ENCODE measurements around the gene SLC25A17.
"Not testable (repeated sequence)": the region's sequence is repeated elsewhere in the genome, so short reads cannot be mapped to it uniquely, and the experiment has no call there.

The SLC25A17 gene

DNA sequence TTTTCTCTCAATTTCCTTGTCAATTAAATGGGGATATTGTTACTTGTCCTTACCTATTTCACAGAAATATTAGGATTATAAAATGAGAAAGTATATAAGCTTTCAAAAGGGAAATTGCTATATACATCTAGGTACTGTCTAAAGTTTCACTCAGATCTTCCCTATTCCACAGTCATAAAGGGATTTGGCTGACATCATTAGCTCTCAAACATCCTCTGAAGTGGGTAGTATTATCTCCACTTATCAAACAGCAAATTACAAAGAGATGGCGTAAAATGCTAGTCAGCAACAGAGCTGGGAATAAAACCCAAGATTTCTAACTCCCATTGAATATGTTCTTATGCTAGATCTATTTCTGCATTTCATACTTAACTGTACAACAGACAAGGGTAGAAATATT is 50.9 kb downstream of the SLC25A17 start:
- TF ChIP-seq, protein P1, sequence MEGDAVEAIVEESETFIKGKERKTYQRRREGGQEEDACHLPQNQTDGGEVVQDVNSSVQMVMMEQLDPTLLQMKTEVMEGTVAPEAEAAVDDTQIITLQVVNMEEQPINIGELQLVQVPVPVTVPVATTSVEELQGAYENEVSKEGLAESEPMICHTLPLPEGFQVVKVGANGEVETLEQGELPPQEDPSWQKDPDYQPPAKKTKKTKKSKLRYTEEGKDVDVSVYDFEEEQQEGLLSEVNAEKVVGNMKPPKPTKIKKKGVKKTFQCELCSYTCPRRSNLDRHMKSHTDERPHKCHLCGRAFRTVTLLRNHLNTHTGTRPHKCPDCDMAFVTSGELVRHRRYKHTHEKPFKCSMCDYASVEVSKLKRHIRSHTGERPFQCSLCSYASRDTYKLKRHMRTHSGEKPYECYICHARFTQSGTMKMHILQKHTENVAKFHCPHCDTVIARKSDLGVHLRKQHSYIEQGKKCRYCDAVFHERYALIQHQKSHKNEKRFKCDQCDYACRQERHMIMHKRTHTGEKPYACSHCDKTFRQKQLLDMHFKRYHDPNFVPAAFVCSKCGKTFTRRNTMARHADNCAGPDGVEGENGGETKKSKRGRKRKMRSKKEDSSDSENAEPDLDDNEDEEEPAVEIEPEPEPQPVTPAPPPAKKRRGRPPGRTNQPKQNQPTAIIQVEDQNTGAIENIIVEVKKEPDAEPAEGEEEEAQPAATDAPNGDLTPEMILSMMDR (IDR thresholded peaks at IDR 0.05; ENCODE audit: low read depth, low read length), result no peak
- H3K4me3 ChIP-seq (ENCODE audit: low read depth, low read length), result no peak overlapping the region

GRCh38 chr22:40766956-40767355 is 52.2 kb downstream of the SLC25A17 start:
- TF ChIP-seq, protein P1 (IDR thresholded peaks at IDR 0.05; ENCODE audit: low read depth, low read length), result no peak
- H3K4me3 ChIP-seq (ENCODE audit: low read depth, low read length), result no peak overlapping the region

GRCh38 chr22:40764763-40765441 is 54.2 kb downstream of the SLC25A17 start:
- H3K4me3 ChIP-seq (ENCODE audit: low read depth, low read length), result no peak overlapping the region
- TF ChIP-seq, protein P1 (IDR thresholded peaks at IDR 0.05; ENCODE audit: low read depth, low read length), result no peak

DNA sequence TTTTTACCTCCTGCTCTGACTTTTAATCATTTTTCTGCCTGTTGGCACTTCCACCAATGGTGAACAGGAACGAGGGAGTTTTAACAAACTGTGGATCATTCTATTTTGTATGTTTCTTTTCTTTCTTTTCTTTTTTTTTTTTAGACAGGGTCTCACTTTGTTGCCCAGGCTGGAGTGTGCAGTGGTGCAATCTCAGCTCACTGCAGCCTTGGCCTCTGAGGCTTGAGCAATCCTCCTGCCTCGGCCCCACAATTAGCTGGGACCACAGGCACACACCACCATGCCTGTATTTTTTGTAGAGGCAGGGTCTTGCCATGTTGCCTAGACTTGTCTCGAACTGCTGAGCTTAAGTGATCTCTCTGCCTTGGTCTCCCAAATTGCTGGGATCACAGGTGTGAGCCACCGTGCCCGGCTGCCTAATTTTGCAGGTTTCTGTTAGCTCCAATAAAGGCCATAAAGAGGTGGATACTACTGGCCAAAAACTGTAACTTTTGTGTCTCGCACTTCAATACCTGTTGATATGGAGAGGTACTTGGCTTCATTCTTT is 59.8 kb downstream of the SLC25A17 start:
- TF ChIP-seq, protein P1 (IDR thresholded peaks at IDR 0.05; ENCODE audit: low read depth, low read length), result no peak
- H3K4me3 ChIP-seq (ENCODE audit: low read depth, low read length), result no peak overlapping the region

DNA sequence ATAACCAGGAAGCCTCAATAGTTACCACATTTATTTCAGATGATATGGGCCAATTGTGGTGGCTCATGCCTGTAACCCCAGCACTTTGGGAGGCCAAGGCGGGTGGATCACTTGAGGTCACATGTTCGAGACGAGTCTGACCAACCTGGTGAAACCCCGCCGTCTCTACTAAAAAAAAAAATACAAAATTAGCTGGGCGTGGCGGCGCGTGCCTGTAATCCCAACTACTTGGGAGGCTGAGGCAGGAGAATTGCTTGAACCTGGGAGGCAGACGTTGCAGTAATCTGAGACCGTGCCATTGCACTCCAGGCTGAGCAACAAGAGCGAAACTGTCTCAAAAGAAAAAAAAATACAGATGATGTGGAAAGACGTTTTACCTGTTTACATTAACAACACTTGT is 60.3 kb downstream of the SLC25A17 start:
- H3K4me3 ChIP-seq (ENCODE audit: low read depth, low read length), result not testable (repeated sequence)

GRCh38 chr22:40758390-40758789 is 60.8 kb downstream of the SLC25A17 start:
- H3K4me3 ChIP-seq (ENCODE audit: low read depth, low read length), result no peak overlapping the region
- TF ChIP-seq, protein P1 (IDR thresholded peaks at IDR 0.05; ENCODE audit: low read depth, low read length), result no peak

- no peak overlapping the region for H3K4me3 ChIP-seq (ENCODE audit: low read depth, low read length)
- TF ChIP-seq, protein P1 (IDR thresholded peaks at IDR 0.05; ENCODE audit: low read depth, low read length), result no peak
These were observed 62.1 kb downstream of the SLC25A17 start for GRCh38 chr22:40757071-40757470.

DNA sequence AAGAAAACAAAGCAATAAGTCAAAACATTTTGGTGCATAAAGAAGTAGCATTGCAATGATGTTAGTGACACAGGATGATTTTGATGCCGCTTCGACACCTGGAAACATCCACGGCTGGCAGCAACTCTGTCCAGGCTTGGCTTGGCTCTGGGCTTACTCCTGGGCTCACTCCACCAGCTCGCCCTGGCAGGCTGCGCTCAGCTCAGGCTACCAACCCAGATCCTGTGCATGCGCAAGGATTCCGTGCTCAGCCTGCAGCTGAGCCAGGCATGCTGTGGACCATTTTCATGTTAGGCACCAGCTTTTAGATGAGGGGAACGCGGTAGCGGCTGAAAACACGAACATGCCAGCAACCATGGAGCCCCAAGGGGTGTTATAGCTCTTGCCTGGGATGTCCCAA is 66.0 kb downstream of the SLC25A17 start:
- TF ChIP-seq, protein P1 (IDR thresholded peaks at IDR 0.05; ENCODE audit: low read depth, low read length), result no peak
- no peak overlapping the region for H3K4me3 ChIP-seq (ENCODE audit: low read depth, low read length)

Data from WI38 (cell line).